Limb (tissue), 2 donors: Measurements from ENCODE around the gene EPPIN.

Source experiments
- DNase-seq, 2 donors: peaks; one replicate each; pipeline ENCODE4 v3.0.0-alpha.2; 2016; ENCODE audit errors: extremely low spot score in 2 of 2

Gene EPPIN

DNA sequence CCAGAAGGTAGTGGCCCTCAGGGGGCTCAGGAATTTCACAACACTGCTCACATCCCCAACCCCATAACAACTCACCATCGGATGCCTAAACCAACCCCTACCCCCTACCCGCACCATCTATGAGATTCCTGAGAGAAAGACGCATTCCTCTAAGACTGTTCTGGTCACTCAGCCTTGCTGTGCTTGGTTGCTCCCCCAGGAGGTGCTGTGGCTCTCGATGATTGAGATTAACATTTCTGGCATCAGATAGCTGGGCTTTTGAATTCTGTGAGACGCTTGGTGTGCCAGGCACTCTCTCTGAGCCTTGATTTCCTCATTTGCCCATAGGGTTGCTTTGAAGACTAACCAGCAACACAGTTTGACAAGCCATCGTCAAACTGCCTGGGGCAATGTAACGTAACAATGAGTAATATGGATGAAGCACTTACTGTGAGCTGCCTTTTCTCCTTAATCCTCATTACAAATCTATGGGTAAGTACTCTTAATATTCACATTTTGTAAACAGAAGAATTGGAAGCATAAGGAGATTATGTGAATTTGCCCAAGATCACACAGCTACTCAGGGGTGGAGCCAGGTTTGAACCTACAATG, 8.9 kb downstream of the EPPIN start:
- DNase-seq: no peak

DNA sequence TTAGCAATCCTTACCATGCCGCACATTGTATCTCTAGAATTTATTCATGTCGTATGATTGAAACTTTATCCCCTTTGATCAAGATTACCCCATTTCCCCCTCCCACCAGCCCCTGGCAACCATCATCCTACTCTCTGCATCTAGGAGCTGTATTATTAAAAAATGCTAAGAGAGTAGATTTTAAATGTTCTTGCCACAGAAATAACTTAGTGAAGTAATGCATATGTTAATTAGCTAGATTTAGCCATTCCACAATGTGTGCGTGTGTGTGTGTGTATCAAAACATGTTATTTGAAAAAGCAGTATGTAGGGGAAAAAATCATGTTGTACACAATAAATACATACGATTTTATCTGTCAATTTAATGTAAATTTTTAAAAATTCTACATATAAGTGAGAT, 19.9 kb downstream of the EPPIN start:
- DNase-seq: no peak

DNA sequence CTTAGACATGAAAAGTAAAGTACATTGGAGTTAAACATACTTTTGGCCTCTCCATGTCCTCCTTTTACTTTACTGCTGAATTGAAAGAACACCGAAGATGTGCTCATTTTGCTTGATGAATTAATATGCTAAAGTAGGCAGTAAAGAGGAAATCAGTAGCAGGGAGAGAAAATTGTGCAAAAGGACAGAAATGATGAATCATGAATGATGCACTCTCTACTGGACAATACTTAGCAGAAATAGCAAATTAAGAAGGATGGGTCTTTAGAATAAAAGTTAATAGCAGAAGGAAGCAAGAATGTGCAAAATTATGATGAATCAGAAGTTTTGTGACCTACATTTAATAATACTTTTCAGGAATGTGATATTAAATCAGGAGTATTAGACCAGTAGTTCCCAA, 23.4 kb downstream of the EPPIN start:
- no peak for DNase-seq

DNA sequence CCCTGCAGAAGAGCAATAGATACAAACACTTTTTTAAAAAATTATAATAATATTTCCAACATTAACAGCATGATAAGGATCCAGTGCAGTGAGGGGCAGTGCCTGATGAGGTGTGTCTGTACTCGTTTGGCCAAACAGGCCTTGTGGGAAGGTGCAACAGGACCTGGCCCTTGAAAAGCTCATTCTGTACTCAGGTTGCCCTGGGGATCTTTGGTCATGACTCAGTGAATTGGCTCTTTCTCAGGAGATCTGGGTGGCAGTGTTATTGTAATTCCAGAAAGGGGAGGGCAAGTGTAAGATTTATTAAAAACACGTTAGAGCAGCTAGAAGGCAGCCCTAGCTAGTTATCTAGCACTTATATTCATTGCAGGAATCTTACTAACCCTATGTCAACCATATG, 28.9 kb downstream of the EPPIN start:
- DNase-seq: no peak

DNA sequence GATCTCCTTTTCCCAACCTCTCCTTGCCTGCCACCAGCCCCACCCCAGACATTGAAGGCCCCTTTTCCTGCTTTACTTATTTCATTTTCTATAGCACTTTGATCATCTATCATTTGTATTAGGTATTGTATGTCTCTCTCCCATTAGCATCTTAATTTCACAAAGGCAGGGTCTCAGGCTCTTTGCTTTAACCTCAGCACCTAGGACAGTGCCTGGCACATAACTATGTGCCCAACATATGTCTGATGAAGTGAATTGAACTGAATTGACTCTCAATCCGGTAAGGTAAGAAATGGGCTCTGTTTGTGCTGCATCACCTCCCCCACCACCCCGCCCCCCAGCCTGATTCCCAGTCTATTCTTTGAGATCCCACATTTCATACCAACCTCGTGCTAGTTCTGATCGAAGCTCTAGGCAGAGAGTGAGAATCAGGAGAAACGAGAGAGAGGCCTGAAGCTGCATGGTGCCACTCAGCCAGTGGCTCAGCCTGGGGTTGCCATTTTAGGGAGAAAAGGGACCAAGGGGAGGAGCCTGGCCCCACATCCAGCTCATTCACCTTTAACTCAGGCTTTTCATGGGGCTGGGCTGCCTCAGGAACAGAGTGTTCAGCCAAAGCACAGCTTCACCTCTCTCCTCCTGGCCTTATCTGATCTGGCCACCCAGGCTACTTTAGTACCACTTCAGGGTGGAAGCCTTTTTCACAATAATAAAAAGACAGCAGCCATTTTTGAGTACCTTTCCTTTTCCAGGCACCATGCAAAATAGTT, 31.9 kb downstream of the EPPIN start, which contains the start of gene SPINT3:
Gene SPINT3 (minus strand): TSS at position 476 of the 767 bp plus-strand sequence. CDS start 14 bp downstream, at position 462.
- DNase-seq: no peak

DNA sequence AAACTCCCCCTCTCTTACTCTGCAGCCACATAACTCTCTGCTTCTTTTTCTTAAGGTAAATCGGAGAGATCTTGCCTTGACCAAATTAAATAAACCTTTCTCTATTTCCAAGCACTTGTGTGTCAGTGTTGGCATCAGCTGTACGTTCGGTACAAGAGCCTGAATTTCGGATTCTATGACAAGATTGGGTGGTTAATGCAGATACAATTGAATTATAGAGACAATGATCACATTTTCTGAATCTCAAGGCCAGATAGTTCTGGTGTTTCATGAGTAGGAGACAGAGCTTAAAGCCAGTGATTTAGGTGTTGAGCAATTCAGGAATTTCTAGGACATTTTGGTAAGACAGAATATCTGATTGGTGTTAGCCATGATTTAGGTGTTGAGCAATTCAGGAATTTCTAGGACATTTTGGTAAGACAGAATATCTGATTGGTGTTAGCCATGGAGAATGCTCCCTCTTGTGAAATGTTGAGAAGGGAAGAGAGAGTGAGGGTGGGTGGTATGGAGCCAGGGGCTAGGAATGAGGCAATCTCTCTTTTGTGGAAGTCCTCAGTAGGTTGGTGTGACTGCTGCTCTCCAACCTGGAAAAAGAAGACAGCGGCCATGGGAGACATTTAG, 36.8 kb downstream of the EPPIN start:
- DNase-seq: no peak

DNA sequence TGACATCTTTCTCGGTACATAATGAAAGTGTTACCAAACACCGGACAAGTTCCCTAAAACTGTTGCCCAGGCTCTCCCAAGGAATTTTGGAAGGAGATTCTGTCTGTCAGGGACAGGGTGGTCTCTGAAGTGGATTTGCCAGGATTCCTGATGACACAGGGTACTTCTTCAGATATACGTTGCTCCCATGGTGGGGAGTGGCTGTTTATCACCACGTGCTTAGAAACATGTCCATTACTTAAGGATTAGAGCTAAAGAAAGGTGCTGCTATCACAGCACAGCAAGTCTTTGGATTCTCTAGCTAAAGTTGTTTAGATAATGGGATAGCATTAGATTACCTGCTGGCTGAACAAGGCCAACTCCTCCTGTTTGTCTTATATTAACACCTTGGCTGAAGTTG, 38.1 kb downstream of the EPPIN start:
- no peak for DNase-seq

DNA sequence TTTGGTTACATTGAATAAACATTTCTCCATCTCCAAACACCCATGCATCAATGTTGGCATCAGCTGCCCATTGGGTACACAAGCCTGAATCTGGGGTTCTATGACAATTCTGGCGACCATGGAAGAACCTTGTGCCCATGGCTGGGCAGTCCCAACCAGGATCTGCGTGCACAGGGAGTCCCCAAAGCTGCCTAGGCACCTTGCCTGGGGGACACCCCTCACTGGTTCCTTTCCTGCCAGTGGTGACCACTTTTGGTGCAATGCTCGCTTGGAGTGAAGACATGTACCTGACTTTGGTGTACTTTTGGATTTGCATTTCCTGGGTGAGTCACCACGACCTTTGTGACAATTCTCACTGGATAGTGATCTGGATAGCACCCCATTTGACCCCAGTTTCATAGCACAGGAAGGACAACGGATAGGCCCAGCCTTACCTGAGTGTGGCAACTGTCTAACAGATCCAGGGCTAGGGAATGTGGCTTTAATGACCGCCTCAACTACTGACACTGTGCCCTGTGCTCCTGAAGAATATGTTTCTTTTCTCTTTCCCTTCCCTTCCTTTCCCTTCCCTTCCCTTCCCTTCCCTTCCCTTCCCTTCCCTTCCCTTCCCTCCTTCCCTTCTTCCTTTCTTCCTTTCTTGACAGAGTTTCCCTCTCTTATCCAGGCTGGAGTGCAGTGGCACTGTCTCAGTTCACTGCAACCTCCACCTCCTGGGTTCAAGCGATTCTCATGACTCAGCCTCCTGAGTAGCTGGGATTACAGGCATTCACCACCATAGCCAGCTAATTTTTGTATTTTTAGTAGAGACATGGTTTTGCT, 38.9 kb downstream of the EPPIN start:
- no peak for DNase-seq

DNA sequence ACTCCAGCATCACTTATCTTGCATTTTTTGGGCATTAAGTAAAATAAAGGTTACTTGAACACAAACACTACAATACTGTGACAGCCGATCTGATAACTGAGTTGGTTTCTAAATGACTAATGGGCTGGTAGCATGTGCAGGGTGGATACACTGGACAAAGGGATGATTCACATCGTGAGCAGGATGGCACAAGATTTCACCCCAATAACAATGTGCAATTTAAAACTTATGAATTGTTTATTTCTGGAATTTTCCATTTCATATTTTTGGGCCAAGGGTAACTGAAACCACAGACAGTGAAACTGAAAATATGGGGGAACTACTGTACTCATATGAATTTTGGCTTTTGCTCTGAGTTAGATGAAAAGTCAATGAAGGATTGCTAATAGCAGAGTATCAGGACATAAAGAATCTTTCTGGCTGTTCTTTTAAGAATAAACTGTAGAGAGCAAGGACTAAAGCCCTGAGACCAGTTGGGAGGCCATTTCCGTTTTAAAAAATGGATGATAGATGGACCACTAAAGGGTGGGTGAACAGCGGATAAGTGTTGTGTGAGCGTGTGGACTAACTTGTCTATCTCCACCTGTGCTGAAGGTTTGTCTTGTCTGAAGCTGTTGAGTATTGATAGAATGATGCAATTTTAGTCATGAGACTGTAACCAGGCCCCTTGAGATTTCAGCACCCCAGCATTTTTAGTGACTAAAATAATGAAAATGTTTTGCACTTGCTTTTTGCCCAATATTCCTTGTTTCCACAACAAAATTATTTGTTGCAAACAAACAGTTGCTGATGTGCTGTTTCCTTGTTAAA, 40.0 kb downstream of the EPPIN start:
- no peak for DNase-seq

DNA sequence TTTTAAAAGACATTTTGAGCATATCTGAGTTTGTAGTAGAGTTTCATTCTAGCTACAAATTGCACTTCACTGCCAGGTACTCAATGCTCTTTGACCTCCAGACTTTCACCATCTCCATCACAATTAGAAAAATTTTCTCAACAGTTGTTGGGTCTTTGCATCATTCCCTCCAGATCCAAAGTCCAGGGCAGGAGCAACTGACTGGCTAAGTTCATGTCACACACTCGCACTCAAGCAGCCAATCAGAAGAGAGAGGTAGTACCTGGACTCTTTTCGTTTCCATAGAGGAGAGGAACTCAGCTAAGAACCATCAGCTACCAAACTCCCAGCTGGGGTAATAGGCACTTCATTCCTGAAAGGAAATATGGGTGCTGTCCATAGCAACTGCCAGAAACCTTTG, 40.8 kb downstream of the EPPIN start:
- DNase-seq: no peak

DNA sequence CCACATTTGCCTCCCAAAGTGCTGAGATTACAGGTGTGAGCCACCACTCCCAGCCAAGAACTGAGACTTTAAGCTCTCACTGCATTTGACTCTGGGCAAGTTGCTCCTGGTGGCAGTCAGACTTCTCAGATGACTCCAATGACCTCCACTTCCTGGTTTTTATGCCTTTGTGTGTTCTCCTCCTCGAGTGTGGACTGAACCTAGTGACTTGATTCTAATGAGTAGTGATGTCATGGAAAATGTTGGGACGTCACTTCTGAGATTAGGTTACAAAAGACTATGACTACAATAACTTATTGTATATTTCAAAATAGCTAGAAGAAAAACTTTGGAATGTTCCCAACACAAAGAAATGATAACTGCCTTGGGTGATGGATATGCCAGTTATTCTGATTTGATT, 43.8 kb downstream of the EPPIN start:
- DNase-seq: no peak

DNA sequence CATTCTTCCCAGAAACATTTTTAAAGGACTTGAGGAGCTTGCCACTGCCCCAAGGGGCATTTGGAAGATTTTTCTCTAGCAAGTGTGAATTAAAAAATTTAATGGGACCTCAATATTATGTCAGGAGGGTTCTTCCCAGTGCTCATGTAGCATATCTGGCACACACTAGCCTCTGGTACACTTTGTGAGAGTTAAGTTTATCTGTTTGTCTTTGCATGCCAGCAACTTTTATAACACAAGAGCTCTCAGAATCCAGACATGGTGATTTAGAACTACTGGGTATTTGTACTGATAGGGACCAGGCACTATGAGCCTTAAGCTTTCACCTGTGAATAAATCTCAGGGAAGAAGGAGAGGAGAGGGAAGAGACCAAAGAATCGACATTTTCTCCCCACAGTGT, 44.6 kb downstream of the EPPIN start:
- no peak for DNase-seq

DNA sequence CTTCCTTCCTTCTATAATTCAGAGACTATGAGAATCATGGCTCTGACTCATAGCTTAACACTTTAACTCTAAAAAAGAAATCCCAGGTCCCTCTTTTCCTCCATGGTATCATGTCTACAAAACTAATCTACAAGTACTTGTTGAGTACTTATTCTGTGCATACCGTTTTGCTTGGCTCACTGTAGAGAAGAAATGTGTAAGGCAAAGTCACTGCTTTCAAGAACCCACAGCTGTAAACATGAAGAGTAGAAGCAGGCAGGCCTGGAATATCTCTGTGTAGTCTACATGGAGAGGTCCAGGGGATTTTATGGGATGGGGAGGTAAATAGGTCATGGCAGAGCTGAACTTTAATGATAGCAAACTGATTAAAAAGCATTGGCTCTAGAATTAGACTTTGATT, 45.6 kb downstream of the EPPIN start:
- no peak for DNase-seq

DNA sequence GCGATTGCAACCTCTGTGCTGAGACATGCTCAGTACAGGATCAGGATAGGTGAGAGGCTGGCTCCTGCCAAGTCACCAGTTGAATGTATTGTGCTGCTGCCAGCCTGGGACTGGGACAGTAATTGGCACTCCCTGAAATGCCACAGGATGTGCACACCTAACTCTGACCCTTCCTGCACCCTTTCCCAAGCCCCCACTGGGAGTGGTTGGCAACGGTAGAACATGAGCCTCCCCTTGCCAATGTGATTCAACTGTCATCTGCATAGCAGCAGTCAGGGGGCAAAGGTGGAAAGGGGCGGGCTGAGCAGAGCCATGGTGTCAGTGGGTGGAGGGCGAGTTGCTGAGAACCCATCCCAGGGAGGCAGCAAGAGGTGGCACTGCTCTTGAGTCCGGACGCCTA, 47.2 kb downstream of the EPPIN start:
- DNase-seq: no peak

DNA sequence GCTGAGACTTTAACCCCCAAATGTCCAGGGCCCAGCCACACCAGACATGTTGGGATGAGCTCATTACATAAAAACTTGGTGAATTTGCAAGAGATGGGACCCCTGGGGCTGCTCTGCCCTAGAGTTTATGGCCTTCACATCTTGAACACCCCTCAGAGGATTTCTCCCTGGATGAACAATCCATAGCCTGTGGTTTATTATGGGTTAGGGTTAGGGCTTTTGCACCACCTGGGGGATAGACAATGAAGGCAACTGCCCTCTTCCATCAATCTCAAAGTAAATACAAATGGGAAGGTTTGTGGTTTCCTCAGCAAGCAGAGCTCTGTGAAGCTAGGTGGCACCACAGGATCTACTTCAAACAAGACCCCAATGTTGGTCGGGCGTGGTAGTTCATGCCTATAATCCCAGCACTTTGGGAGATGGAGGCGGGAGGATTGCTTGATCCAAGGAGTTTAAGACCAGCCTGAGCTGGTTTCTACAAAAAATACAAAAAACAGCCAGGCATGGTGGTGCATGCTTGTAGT, 49.2 kb downstream of the EPPIN start:
- DNase-seq: no peak

DNA sequence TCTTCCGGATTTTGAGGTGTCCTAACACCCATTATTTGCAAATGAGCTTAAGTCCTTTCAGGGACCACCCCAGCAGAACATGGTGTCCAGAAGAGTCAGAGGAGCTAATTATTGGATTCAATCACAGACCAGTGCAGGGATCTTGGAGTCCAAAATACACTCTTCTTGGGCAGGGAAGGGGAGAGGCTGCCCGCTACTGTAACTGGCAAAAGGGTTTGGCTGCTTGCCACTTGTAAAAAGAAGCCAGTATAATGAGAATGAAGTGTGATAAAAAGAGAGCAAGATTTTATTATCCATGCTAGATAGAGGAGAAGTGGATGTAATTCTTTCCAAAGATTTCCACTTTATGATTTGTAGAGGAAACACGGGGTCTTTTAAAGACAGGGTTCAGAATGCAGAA, 51.0 kb downstream of the EPPIN start:
- no peak for DNase-seq

DNA sequence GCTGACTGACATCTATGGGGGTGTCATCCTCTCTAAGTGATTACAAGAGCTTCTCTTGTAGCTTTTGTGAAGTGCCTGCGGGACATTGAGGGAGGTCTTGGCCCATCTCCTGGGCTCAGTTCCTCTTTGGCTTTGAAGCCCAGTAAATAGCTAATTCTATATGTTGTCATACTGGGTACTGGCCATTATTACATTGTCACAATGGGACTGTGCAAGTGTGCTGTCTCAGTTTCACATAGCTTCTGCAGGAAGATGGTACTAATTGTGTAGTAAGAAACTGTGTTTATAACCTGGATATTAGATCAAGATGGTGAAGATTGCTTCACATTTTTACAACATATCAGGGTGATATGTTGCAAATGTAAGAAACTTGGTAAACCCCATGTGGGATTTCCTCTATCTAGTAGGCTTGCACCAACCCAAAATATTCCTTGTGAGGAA, 51.7 kb downstream of the EPPIN start:
- DNase-seq: no peak
